ENCODE data around the gene AMMECR1.
"Not testable (repeated sequence)": the region's sequence is repeated elsewhere in the genome, so short reads cannot be mapped to it uniquely, and the experiment has no call there.

The AMMECR1 gene

GRCh38 chrX:110162131-110162530 is 155.8 kb downstream of the AMMECR1 start:
- DNase-seq, result no peak

GRCh38 chrX:110161361-110161686 is 156.6 kb downstream of the AMMECR1 start:
- no peak for DNase-seq

GRCh38 chrX:110159865-110160264 is 158.0 kb downstream of the AMMECR1 start:
- DNase-seq, result no peak

GRCh38 chrX:110159235-110159634 is 158.7 kb downstream of the AMMECR1 start:
- DNase-seq, result peak; percentile 7

GRCh38 chrX:110157444-110157843 is 160.4 kb downstream of the AMMECR1 start:
- no peak for DNase-seq

- DNase-seq, result peak; percentile 39
Observed at GRCh38 chrX:110156167-110156754, 161.6 kb downstream of the AMMECR1 start.

GRCh38 chrX:110155759-110156158 is 162.1 kb downstream of the AMMECR1 start:
- no peak for DNase-seq

GRCh38 chrX:110154328-110154727 is 163.6 kb downstream of the AMMECR1 start:
- not testable (repeated sequence) for DNase-seq

GRCh38 chrX:110153896-110154295 is 164.0 kb downstream of the AMMECR1 start:
- no peak for DNase-seq

- DNase-seq, result no peak
Observed at GRCh38 chrX:110153244-110153643, 164.6 kb downstream of the AMMECR1 start.

GRCh38 chrX:110146521-110146920 is 171.4 kb downstream of the AMMECR1 start:
- peak; percentile 69 for DNase-seq

GRCh38 chrX:110145854-110146253 is 172.0 kb downstream of the AMMECR1 start:
- DNase-seq, result peak; percentile 36

GRCh38 chrX:110145311-110145710 is 172.6 kb downstream of the AMMECR1 start:
- no peak for DNase-seq
